WTC11 (cell line): ENCODE data around the gene SPRR5.

Experiments
- NR1H2 ChIP-seq: sonication (generic); formaldehyde crosslinking; IDR thresholded peaks from 2 replicates; pipeline ENCODE4 v1.9.0; 2021; ENCODE audit warnings: mild to moderate bottlenecking, moderate library complexity, missing genetic modification reagents
- USF2 ChIP-seq: sonication (generic); formaldehyde crosslinking; IDR thresholded peaks from 2 replicates; pipeline ENCODE4 v1.8.1; 2023; ENCODE audit warnings: mild to moderate bottlenecking, missing genetic modification reagents, moderate library complexity
- TF ChIP-seq, protein P1 (sequence below): fragments of 200-600 bp; IDR thresholded peaks from 2 replicates; pipeline ENCODE4 v1.8.0; 2022; ENCODE audit warnings: antibody characterized with exemption
- TF ChIP-seq, protein P2 (sequence below): fragments of 250-450 bp; sonication (Bioruptor Pico); IDR thresholded peaks from 2 replicates; pipeline ENCODE4 v2.1.2; 2022; ENCODE audit warnings: mild to moderate bottlenecking, moderate library complexity

- TF ChIP-seq, protein P1, sequence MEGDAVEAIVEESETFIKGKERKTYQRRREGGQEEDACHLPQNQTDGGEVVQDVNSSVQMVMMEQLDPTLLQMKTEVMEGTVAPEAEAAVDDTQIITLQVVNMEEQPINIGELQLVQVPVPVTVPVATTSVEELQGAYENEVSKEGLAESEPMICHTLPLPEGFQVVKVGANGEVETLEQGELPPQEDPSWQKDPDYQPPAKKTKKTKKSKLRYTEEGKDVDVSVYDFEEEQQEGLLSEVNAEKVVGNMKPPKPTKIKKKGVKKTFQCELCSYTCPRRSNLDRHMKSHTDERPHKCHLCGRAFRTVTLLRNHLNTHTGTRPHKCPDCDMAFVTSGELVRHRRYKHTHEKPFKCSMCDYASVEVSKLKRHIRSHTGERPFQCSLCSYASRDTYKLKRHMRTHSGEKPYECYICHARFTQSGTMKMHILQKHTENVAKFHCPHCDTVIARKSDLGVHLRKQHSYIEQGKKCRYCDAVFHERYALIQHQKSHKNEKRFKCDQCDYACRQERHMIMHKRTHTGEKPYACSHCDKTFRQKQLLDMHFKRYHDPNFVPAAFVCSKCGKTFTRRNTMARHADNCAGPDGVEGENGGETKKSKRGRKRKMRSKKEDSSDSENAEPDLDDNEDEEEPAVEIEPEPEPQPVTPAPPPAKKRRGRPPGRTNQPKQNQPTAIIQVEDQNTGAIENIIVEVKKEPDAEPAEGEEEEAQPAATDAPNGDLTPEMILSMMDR: no peak
- TF ChIP-seq NR1H2 (CRISPR knock-in tag) (no peak), USF2 (CRISPR knock-in tag) (no peak)
- TF ChIP-seq, protein P2, sequence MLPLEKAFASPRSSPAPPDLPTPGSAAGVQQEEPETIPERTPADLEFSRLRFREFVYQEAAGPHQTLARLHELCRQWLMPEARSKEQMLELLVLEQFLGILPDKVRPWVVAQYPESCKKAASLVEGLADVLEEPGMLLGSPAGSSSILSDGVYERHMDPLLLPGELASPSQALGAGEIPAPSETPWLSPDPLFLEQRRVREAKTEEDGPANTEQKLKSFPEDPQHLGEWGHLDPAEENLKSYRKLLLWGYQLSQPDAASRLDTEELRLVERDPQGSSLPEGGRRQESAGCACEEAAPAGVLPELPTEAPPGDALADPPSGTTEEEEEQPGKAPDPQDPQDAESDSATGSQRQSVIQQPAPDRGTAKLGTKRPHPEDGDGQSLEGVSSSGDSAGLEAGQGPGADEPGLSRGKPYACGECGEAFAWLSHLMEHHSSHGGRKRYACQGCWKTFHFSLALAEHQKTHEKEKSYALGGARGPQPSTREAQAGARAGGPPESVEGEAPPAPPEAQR (CRISPR knock-in tag): no peak
Measured at GRCh38 chr1:152942161-152942560, 4.8 kb upstream of the SPRR5 start.
